Liver (tissue), 9 donors: ENCODE data around the gene LSM3. TPM values are rescaled to one million over a fixed set of nuclear protein-coding genes. Genes with fewer than 3 reads are reported as not detected.

Experiments
- DNase-seq: peaks from one replicate; pipeline ENCODE4 v3.0.0-alpha.2; 2017; ENCODE audit warnings: low spot score
- H3K27ac ChIP-seq, 2 donors: one replicate each; pipeline ENCODE4 v1.7.0; 2013; ENCODE audit warnings: inconsistent platforms in 2 of 2, low read length in 2 of 2, control low read depth in 1 of 2, low read depth in 1 of 2, mild to moderate bottlenecking in 1 of 2
- H3K27me3 ChIP-seq, 4 donors: one replicate each; pipeline versions ENCODE4 v1.6.1 to v1.7.0; 2013; ENCODE audit warnings: low read length in 3 of 4, inconsistent platforms in 1 of 4, mild to moderate bottlenecking in 1 of 4, moderate library complexity in 1 of 4; ENCODE audit not compliant: control insufficient read depth in 4 of 4, insufficient read depth in 4 of 4
- H3K36me3 ChIP-seq, 4 donors: one replicate each; pipeline versions ENCODE4 v1.6.1 to v1.7.0; 2013; ENCODE audit warnings: low read length in 3 of 4, mild to moderate bottlenecking in 3 of 4, low read depth in 1 of 4, moderate library complexity in 1 of 4; ENCODE audit not compliant: control insufficient read depth in 4 of 4, insufficient read depth in 3 of 4
- H3K4me1 ChIP-seq, 4 donors: one replicate each; pipeline versions ENCODE4 v1.6.1 to v1.7.0; 2013; ENCODE audit warnings: low read length in 3 of 4, mild to moderate bottlenecking in 3 of 4, moderate library complexity in 1 of 4; ENCODE audit not compliant: control insufficient read depth in 4 of 4, insufficient read depth in 4 of 4
- H3K4me3 ChIP-seq, 3 donors: one replicate each; pipeline versions ENCODE4 v1.6.1 to v1.7.0; 2013; ENCODE audit warnings: low read length in 3 of 3, control low read depth in 1 of 3, low read depth in 1 of 3, mild to moderate bottlenecking in 1 of 3
- H3K9ac ChIP-seq, 2 donors: one replicate each; pipeline ENCODE4 v1.7.0; 2013; ENCODE audit warnings: low read length in 2 of 2, mild to moderate bottlenecking in 2 of 2, moderate library complexity in 2 of 2, control low read depth in 1 of 2, low read depth in 1 of 2
- H3K9me3 ChIP-seq, 4 donors: one replicate each; pipeline versions ENCODE4 v1.6.1 to v1.7.0; 2013; ENCODE audit warnings: low read length in 3 of 4; ENCODE audit not compliant: control insufficient read depth in 4 of 4
- EGR1 ChIP-seq, 2 donors: IDR thresholded peaks; 2 replicates each; pipeline ENCODE4 v1.6.1; 2016 to 2018; ENCODE audit warnings: antibody characterized with exemption in 2 of 2, low read depth in 2 of 2
- FOXA2 ChIP-seq: IDR thresholded peaks from 2 replicates; pipeline ENCODE4 v1.6.1; 2016; ENCODE audit warnings: antibody characterized with exemption
- GABPA ChIP-seq, 2 donors: IDR thresholded peaks in 1 of 2; conservative IDR thresholded peaks in 1 of 2; 2 replicates each; pipeline ENCODE4 v1.6.1; 2016; ENCODE audit warnings: antibody characterized with exemption in 2 of 2, mild to moderate bottlenecking in 1 of 2, moderate library complexity in 1 of 2
- HNF4G ChIP-seq: IDR thresholded peaks from 2 replicates; pipeline ENCODE4 v1.6.1; 2016; ENCODE audit warnings: antibody characterized with exemption
- NR2F2 ChIP-seq: IDR thresholded peaks from 2 replicates; pipeline ENCODE4 v1.6.1; 2016; ENCODE audit warnings: antibody characterized with exemption
- RAD21 ChIP-seq, 2 donors: IDR thresholded peaks; 2 replicates each; pipeline ENCODE4 v1.6.1; 2016; ENCODE audit warnings: antibody characterized with exemption in 2 of 2, mild to moderate bottlenecking in 2 of 2
- RXRA ChIP-seq, 2 donors: IDR thresholded peaks; 2 replicates each; pipeline ENCODE4 v1.6.1; 2017 to 2018; ENCODE audit warnings: antibody characterized with exemption in 2 of 2, mild to moderate bottlenecking in 1 of 2
- SP1 ChIP-seq: IDR thresholded peaks from 2 replicates; pipeline ENCODE4 v1.6.1; 2018; ENCODE audit warnings: antibody characterized with exemption, mild to moderate bottlenecking
- TAF1 ChIP-seq: conservative IDR thresholded peaks from 2 replicates; pipeline ENCODE4 v1.6.1; 2016; ENCODE audit warnings: antibody characterized with exemption, mild to moderate bottlenecking
- YY1 ChIP-seq: IDR thresholded peaks from 2 replicates; pipeline ENCODE4 v1.6.1; 2016; ENCODE audit warnings: antibody characterized with exemption, mild to moderate bottlenecking
- WGBS: extraction: QIAGEN DNeasy Blood & Tissue Kit; methylation state at CpG from one replicate; pipeline ENCODE4 v1.1.7; 2013; 5-methylcytosine and 5-hydroxymethylcytosine counted together
- polyA plus RNA-seq, 2 donors: library from polyadenylated mRNA; stranded (reverse) in 1 of 2; unstranded in 1 of 2; fragments of 200-250 nt in 1 of 2; fragments of >200 nt in 1 of 2; fragmentation: Nextera tagmentation in 1 of 2; extraction: Ambion mirVana in 1 of 2; gene quantifications; one replicate each; pipeline versions ENCODE4 v1.2.1 to v1.2.3, GENCODE V29; 2013 to 2015
- total RNA-seq, 2 donors: library from RNA; depleted of rRNA; stranded (reverse); fragments of >200 nt; gene quantifications; one replicate each; pipeline ENCODE4 v1.2.3, GENCODE V29; 2014
- TF ChIP-seq, protein P1 (sequence below): IDR thresholded peaks from 2 replicates; pipeline ENCODE4 v1.6.1; 2016; ENCODE audit warnings: antibody characterized with exemption
- TF ChIP-seq, protein P2 (sequence below): IDR thresholded peaks from 2 replicates; pipeline ENCODE4 v1.6.1; 2016; ENCODE audit warnings: antibody characterized with exemption
- TF ChIP-seq, protein P3 (sequence below): IDR thresholded peaks from 2 replicates; pipeline ENCODE4 v1.6.1; 2016; ENCODE audit warnings: antibody characterized with exemption
- TF ChIP-seq, protein P4 (sequence below): fragments of 150-350 bp; IDR thresholded peaks from 2 replicates; pipeline ENCODE4 v1.5.1; 2017; ENCODE audit warnings: improper control_type of control experiment, low read depth, low read length; ENCODE audit not compliant: missing input control
- donor health status: healthy.
- donor health status: healthy.
- donor health status: healthy.
- donor health status: healthy.
- donor health status: healthy.

Gene LSM3
- total and polyA plus RNA-seq, 4 donors, result 3.7 to 17.0 (median 5.0) TPM

- H3K4me3 ChIP-seq, result no peak overlapping the region
- DNase-seq, result no peak
- WGBS, result 73% methylated on average over 23 of the region's 23 CpGs
- H3K9me3 ChIP-seq, result no peaks in the 10 kb centered on the region
- H3K27me3 ChIP-seq, result no peaks in the 10 kb centered on the region
- H3K27ac ChIP-seq, result peak overlapping the region; percentile 20 to 41
- no peak overlapping the region for H3K9ac ChIP-seq
- TF ChIP-seq GABPA (IDR thresholded peaks at IDR 0.05 in 1 of 2, conservative IDR thresholded peaks at IDR 0.05 in 1 of 2) (no peak), YY1 (no peak), FOXA2 (no peak), SP1 (no peak), TAF1 (no peak), HNF4G (no peak), NR2F2 (no peak)
- TF ChIP-seq, protein P1, sequence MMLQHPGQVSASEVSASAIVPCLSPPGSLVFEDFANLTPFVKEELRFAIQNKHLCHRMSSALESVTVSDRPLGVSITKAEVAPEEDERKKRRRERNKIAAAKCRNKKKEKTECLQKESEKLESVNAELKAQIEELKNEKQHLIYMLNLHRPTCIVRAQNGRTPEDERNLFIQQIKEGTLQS, result no peak
- TF ChIP-seq, protein P2, sequence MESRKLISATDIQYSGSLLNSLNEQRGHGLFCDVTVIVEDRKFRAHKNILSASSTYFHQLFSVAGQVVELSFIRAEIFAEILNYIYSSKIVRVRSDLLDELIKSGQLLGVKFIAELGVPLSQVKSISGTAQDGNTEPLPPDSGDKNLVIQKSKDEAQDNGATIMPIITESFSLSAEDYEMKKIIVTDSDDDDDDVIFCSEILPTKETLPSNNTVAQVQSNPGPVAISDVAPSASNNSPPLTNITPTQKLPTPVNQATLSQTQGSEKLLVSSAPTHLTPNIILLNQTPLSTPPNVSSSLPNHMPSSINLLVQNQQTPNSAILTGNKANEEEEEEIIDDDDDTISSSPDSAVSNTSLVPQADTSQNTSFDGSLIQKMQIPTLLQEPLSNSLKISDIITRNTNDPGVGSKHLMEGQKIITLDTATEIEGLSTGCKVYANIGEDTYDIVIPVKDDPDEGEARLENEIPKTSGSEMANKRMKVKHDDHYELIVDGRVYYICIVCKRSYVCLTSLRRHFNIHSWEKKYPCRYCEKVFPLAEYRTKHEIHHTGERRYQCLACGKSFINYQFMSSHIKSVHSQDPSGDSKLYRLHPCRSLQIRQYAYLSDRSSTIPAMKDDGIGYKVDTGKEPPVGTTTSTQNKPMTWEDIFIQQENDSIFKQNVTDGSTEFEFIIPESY, result no peak
- TF ChIP-seq, protein P3, sequence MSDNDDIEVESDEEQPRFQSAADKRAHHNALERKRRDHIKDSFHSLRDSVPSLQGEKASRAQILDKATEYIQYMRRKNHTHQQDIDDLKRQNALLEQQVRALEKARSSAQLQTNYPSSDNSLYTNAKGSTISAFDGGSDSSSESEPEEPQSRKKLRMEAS, result no peak
- TF ChIP-seq, protein P4, sequence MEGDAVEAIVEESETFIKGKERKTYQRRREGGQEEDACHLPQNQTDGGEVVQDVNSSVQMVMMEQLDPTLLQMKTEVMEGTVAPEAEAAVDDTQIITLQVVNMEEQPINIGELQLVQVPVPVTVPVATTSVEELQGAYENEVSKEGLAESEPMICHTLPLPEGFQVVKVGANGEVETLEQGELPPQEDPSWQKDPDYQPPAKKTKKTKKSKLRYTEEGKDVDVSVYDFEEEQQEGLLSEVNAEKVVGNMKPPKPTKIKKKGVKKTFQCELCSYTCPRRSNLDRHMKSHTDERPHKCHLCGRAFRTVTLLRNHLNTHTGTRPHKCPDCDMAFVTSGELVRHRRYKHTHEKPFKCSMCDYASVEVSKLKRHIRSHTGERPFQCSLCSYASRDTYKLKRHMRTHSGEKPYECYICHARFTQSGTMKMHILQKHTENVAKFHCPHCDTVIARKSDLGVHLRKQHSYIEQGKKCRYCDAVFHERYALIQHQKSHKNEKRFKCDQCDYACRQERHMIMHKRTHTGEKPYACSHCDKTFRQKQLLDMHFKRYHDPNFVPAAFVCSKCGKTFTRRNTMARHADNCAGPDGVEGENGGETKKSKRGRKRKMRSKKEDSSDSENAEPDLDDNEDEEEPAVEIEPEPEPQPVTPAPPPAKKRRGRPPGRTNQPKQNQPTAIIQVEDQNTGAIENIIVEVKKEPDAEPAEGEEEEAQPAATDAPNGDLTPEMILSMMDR, result no peak
- H3K36me3 ChIP-seq, result peaks cover 0 to 10% (median 4%) of the 10 kb centered on the region in 4 donors
- H3K4me1 ChIP-seq, result peaks cover 8 to 42% (median 36%) of the 10 kb centered on the region in 4 donors
Observed at GRCh38 chr3:14202874-14203520, 24.4 kb downstream of the LSM3 start.

DNA sequence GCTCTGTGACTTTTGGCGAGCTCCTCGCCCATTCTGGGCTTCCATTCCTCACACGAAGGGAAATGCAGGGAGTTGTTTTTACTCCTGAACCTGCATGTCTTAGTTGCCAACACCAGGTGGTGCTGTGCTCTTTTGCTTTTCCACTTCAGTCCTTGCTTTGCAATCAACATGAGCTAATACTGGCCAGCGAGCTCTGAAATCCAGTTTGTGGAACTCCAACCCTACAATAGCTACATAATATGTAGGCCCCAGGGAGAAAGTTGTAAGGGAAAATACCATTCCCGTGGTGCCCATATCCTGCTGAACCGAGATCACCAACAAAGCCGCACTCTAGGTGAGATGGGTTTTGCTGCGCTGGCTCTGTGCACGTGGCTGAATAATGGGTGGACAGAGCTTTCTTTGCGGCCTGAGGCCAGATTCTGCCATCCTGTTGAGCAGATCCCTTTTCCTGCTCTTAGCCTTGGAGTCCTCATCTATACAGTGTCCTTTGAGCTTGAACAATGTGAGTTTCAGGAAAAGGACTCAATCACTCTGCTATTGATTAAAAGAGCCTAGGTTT is 25.0 kb downstream of the LSM3 start:
- H3K9ac ChIP-seq, result no peak overlapping the region

More for the DNA sequence above, 25.0 kb downstream of the LSM3 start:
- no peak overlapping the region for H3K4me3 ChIP-seq
- H3K9me3 ChIP-seq, result no peaks in the 10 kb centered on the region
- WGBS, result 46% methylated on average over 10 of the region's 10 CpGs
- H3K27ac ChIP-seq, result peak overlapping the region in 1 of 2 donors; percentile 9
- TF ChIP-seq RAD21 (IDR thresholded peaks at IDR 0.05) (peak; percentile 96 to 98), RXRA (IDR thresholded peaks at IDR 0.05) (peak; percentile 14 to 45), SP1 (peak; percentile 31), EGR1 (IDR thresholded peaks at IDR 0.05; ENCODE audit: low read depth in 2 of 2) (no peak), NR2F2 (no peak)
- TF ChIP-seq, protein P4, result peak; percentile 94
- peak; percentile 57 for DNase-seq
- peaks cover 8 to 42% (median 36%) of the 10 kb centered on the region in 4 donors for H3K4me1 ChIP-seq
- H3K27me3 ChIP-seq, result no peaks in the 10 kb centered on the region
- peaks cover 0 to 7% (median 2%) of the 10 kb centered on the region in 4 donors for H3K36me3 ChIP-seq
